Stimulated activated CD4-positive, alpha-beta T cell treated with anti-CD3 and anti-CD28 coated beads, Interleukin-12 subunit alpha, Interleukin-12 subunit beta, amount 100 ng/mL, for 24 hours (primary cell): ENCODE data around the gene GPBAR1.

Experiments used
- DNase-seq, 2 experiments: peaks; one replicate each; pipeline ENCODE4 v3.0.0-alpha.2; 2020; ENCODE audit warnings: low read depth in 2 of 2

Gene GPBAR1

DNA sequence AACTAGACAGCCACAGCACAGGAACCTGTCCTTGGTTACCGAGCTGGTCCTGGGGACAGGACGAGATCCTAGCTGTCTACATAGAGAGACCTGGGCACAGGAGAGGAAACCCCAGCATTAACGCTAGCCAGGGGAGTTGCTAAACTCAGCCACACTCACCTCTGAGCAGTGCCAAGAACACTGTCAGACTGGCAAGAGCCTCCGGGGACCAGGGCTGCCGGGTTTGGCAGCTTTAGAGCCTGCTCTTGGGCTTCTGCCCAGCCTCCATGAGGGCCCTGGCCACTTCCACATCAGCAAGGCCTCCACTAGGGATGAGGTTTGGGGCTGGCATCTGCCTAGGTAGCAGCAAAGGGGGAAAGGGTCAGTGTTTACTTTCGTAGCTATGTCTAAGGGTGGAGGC lies 24.8 kb downstream of the GPBAR1 start:
- no peak for DNase-seq

GRCh38 chr2:218286570-218287459 lies 26.0 kb downstream of the GPBAR1 start:
- peak; percentile 55 to 75 for DNase-seq

GRCh38 chr2:218289639-218290315 lies 29.0 kb downstream of the GPBAR1 start:
- no peak for DNase-seq

GRCh38 chr2:218290316-218291261 lies 29.8 kb downstream of the GPBAR1 start:
- DNase-seq, result peak in 1 of 2 experiments; percentile 41

DNA sequence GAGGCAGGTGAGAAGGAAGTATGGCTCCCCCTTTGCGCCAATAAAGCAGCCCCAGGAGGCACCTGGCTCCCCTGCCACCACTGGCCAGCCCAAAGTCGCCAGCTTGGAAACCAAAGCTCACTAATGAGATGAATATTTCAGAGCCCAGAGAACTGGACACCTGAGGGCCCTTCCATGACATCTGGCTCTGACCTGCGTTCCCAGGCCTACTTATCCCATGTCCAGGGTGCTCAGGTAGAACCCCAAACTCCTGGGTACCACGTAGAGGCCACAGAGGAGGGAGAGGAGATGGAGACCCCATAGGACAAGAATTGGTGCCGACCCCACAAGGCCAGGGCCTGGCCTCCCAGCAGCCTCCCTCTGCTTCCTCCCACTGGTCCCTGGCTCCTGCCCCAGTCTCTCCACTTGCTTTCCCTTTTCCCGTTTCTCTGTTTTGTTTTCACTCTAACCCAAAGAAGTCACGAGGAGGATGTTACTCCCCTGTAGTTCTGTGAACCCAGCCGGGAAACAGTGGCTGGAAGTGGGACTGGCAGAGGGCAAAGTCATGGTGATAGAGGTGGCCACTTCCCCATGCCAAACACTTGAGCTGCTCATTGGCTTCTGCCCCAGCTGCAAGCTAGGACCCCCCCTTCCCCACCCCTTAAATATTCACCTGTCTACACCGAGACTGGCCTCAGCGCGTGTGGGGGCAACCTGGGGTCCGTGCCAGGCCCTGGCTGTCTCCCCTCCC lies 30.7 kb downstream of the GPBAR1 start:
- DNase-seq, result no peak

GRCh38 chr2:218292048-218293014 lies 31.5 kb downstream of the GPBAR1 start, which contains the start of gene TMBIM1:
Gene TMBIM1, minus strand, starts transcription at chr2:218292503. Its CDS starts 10,362 bp downstream, at chr2:218282141.
- peak; percentile 63 for DNase-seq

GRCh38 chr2:218293715-218294429 lies 33.1 kb downstream of the GPBAR1 start:
- no peak for DNase-seq

DNA sequence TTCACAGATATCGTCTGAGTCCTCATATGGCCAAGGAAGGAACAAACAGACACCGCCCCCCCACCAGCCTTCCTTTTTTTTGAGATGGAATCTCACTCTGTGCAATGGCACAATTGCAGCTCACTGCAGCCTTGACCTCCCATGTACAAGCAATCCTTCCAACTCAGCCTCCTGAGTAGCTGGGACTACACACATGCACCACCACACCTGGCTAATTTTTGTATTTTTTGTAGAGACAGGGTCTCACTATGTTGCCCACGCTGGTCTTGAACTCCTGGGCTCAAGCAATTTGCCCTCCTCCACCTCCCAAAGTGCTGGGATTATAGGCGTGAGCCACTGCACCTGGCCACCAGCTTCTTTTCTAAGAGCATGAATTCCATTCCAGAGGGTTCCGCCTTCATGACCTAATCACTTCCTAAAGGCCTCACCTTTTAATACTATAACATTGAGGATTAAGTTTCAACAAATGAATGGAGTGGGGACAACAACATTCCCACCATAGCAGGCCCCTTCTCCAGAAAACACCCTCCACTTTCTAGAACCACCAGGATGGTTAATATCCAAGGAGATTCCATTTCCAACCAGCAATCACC lies 33.7 kb downstream of the GPBAR1 start:
- no peak for DNase-seq

GRCh38 chr2:218295029-218295428 lies 34.2 kb downstream of the GPBAR1 start:
- no peak for DNase-seq

DNA sequence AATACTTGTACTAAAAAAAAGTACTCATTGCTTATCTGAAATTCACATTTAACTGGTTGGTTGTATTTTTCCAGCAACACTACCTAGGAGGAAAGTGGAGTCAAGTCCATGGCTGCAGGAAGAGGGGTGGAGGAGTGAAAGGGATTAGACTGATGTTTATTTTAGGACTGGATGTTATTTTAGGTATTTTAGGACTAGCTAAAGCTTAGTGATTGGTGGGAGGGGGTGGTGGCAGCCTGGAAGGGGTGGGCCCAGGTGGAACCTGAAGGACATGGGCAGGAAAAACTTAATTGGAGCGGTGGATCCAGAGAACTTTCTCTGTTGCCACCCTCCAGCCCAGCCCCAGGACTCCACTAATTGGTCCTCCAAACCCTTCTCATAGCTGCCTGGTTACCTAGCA lies 35.4 kb downstream of the GPBAR1 start:
- no peak for DNase-seq

DNA sequence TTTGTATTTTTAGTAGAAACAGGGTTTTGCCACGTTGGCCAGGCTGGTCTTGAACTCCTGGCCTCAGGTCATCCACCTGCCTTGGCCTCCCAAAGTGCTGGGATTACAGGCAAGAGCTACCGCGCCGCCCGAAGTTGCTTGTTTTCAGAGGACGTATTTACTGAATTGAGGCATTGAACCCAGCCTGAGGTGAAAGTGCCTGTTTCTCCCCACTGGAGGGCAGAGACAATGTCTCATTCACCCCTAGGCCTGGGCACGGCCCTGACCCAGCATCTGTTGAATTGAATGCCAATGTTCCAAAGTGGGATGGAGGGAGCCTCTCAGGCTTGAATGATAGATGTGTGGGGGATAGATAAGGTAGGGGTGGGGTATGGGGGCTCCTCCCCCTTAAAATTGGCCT lies 36.0 kb downstream of the GPBAR1 start:
- DNase-seq, result no peak

- DNase-seq, result no peak
Measured at GRCh38 chr2:218298314-218298875, 37.6 kb downstream of the GPBAR1 start.

- DNase-seq, result no peak
Measured at GRCh38 chr2:218300141-218300540, 39.3 kb downstream of the GPBAR1 start.

- DNase-seq, result peak; percentile 73 to 88
Measured at GRCh38 chr2:218301176-218301819, 40.5 kb downstream of the GPBAR1 start.

DNA sequence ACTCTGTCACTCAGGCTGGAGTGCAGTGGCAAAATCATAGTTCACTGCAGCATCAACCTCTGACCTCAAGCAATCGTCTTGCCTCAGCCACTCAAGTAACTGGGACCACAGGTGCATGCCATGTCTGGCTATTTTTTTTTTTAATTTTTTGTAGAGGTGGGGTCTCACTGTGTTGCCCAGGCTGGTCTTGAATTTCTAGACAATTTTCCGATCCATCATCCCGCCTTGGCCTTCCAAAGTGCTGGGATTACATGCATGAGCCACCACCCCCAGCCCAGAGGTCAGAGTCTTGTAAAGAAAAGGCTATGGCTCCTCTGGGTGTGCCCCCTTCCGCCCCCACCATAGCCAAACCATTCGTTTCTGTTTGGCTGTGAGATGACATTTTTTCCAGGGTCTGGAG lies 44.6 kb downstream of the GPBAR1 start:
- no peak for DNase-seq

- no peak for DNase-seq
Measured at GRCh38 chr2:218306184-218306920, 45.5 kb downstream of the GPBAR1 start.

GRCh38 chr2:218307415-218308090 lies 46.7 kb downstream of the GPBAR1 start:
- no peak for DNase-seq
